Osteoblast (primary cell): ENCODE results near the gene CUTA. TPM values are rescaled to one million over a fixed set of nuclear protein-coding genes. Genes with fewer than 3 reads are reported as not detected.

Experiments used
- DNase-seq: peaks from one replicate; pipeline ENCODE4 v3.0.0; 2011; ENCODE audit warnings: low spot score, mixed read lengths; ENCODE audit not compliant: insufficient read length; ENCODE audit errors: missing footprints
- H2AFZ ChIP-seq: 2 replicates; pipeline ENCODE4 v1.6.0; 2011; ENCODE audit warnings: mild to moderate bottlenecking, low read length
- H3K27ac ChIP-seq: 2 replicates; pipeline ENCODE4 v1.5.1; 2011; ENCODE audit warnings: mild to moderate bottlenecking, low read depth, low read length, moderate library complexity
- H3K27me3 ChIP-seq: 2 replicates; pipeline ENCODE4 v1.6.0; 2012; ENCODE audit warnings: mild to moderate bottlenecking, control low read depth, inconsistent platforms, low read length, moderate library complexity; ENCODE audit not compliant: insufficient read depth
- H3K36me3 ChIP-seq: 2 replicates; pipeline ENCODE4 v1.5.1; 2011; ENCODE audit warnings: mild to moderate bottlenecking, low read length, control low read depth, moderate library complexity; ENCODE audit not compliant: insufficient read depth
- H3K4me1 ChIP-seq: 2 replicates; pipeline ENCODE4 v1.5.1; 2011; ENCODE audit warnings: mild to moderate bottlenecking, low read length, control low read depth, moderate library complexity; ENCODE audit not compliant: insufficient read depth
- H3K4me2 ChIP-seq: 2 replicates; pipeline ENCODE4 v1.6.0; 2011; ENCODE audit warnings: mild to moderate bottlenecking, low read length; ENCODE audit not compliant: insufficient read depth
- H3K4me3 ChIP-seq: fragments of 200-600 bp; sonication (generic); 3 replicates; pipeline ENCODE4 v1.5.1; 2012; ENCODE audit warnings: mild to moderate bottlenecking, low read length, inconsistent platforms; ENCODE audit not compliant: insufficient read depth
- H3K79me2 ChIP-seq: 2 replicates; pipeline ENCODE4 v1.6.0; 2012; ENCODE audit warnings: mild to moderate bottlenecking, low read length, control low read depth, inconsistent platforms; ENCODE audit not compliant: insufficient read depth
- H3K9me3 ChIP-seq: 2 replicates; pipeline ENCODE4 v1.5.1; 2011; ENCODE audit warnings: low read depth, low read length, control low read depth
- H4K20me1 ChIP-seq: 2 replicates; pipeline ENCODE4 v1.6.0; 2012; ENCODE audit warnings: mild to moderate bottlenecking, low read length, control low read depth; ENCODE audit not compliant: insufficient read depth
- total RNA-seq: library from RNA; depleted of rRNA; stranded (reverse); fragments of >200 nt; gene quantifications from 2 replicates; pipeline ENCODE4 v1.2.3, GENCODE V29; 2012
- TF ChIP-seq, protein P1 (sequence below): IDR thresholded peaks from 2 replicates; pipeline ENCODE4 v1.5.1; 2011; ENCODE audit warnings: mild to moderate bottlenecking, low read depth, low read length, moderate library complexity; ENCODE audit errors: extremely low read depth

Gene CUTA
- total RNA-seq, 1 donor, result 122 TPM

DNA sequence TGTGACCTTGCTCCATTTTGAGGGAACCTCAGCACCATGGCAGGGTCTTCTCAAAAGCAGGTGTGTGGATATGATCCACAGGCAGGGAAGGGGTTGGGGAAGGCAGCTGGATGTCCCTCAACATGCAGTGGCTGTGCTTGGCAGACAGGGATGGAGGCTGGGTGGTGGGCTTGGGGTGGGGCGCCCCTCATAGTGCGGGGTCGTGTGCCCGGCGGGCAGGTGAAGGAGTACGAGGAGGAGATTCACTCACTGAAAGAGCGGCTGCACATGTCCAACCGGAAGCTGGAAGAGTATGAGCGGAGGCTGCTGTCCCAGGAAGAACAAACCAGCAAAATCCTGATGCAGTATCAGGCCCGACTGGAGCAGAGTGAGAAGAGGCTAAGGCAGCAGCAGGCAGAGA, 28.4 kb upstream of the CUTA start:
- no peaks in the 10 kb centered on the region for H3K27me3 ChIP-seq

GRCh38 chr6:33445119-33445603, 27.3 kb upstream of the CUTA start:
- Histone ChIP-seq H3K27ac (no peak overlapping the region), H3K79me2 (no peaks in the 10 kb centered on the region), H3K36me3 (peaks cover 65% of the 10 kb centered on the region), H3K9me3 (no peaks in the 10 kb centered on the region), H3K4me3 (no peak overlapping the region), H3K27me3 (no peaks in the 10 kb centered on the region), H2AFZ (no peak overlapping the region), H4K20me1 (peaks cover 7% of the 10 kb centered on the region), H3K4me2 (no peak overlapping the region), H3K4me1 (no peaks in the 10 kb centered on the region)
- TF ChIP-seq, protein P1, sequence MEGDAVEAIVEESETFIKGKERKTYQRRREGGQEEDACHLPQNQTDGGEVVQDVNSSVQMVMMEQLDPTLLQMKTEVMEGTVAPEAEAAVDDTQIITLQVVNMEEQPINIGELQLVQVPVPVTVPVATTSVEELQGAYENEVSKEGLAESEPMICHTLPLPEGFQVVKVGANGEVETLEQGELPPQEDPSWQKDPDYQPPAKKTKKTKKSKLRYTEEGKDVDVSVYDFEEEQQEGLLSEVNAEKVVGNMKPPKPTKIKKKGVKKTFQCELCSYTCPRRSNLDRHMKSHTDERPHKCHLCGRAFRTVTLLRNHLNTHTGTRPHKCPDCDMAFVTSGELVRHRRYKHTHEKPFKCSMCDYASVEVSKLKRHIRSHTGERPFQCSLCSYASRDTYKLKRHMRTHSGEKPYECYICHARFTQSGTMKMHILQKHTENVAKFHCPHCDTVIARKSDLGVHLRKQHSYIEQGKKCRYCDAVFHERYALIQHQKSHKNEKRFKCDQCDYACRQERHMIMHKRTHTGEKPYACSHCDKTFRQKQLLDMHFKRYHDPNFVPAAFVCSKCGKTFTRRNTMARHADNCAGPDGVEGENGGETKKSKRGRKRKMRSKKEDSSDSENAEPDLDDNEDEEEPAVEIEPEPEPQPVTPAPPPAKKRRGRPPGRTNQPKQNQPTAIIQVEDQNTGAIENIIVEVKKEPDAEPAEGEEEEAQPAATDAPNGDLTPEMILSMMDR, result no peak
- DNase-seq, result peak; percentile 67

More for the DNA sequence above, 28.4 kb upstream of the CUTA start:
- no peak overlapping the region for H3K27ac ChIP-seq
- no peaks in the 10 kb centered on the region for H3K9me3 ChIP-seq
- no peaks in the 10 kb centered on the region for H3K79me2 ChIP-seq
- no peaks in the 10 kb centered on the region for H3K4me1 ChIP-seq
- H4K20me1 ChIP-seq, result peaks cover 7% of the 10 kb centered on the region
- peaks cover 65% of the 10 kb centered on the region for H3K36me3 ChIP-seq
- H3K4me3 ChIP-seq, result no peak overlapping the region
- TF ChIP-seq, protein P1, result no peak
- no peak overlapping the region for H3K4me2 ChIP-seq
- no peak for DNase-seq
- no peak overlapping the region for H2AFZ ChIP-seq

DNA sequence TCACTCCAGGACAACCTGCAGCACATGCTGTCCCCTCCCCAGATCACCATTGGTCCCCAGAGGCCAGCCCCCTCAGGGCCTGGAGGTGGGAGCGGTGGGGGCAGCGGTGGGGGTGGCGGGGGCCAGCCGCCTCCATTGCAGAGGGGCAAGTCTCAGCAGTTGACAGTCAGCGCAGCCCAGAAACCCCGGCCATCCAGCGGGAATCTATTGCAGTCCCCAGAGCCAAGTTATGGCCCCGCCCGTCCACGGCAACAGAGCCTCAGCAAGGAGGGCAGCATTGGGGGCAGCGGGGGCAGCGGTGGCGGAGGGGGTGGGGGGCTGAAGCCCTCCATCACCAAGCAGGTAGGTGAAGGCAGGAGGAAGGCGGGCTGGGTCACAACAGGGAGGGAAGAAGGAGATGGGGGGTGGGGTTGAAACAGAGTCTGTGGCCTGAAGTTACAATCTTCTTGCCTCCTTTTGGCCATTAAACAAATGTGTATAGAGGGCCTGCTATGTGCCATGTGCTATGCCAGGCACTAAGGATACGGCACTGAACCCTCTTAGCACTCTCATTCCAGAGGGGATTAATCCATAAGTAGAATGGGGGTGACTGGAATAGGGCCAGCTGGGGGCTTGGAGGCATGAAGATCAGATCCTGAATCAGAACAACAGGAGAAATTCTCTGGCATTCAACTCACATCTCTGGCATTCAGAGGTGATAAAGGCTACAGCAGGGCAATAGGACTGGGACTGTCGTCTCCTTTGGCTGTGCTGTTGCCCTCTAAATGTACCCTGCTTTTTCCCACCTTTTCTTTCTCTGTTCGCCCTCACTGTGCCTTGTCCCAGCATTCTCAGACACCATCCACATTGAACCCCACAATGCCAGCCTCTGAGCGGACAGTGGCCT, 26.0 kb upstream of the CUTA start:
- Histone ChIP-seq H3K36me3 (peaks cover 65% of the 10 kb centered on the region), H2AFZ (no peak overlapping the region), H3K79me2 (no peaks in the 10 kb centered on the region), H3K4me1 (peaks cover 3% of the 10 kb centered on the region), H3K9me3 (no peaks in the 10 kb centered on the region), H4K20me1 (peaks cover 7% of the 10 kb centered on the region), H3K27me3 (no peaks in the 10 kb centered on the region), H3K27ac (no peak overlapping the region), H3K4me2 (no peak overlapping the region), H3K4me3 (no peak overlapping the region)
- TF ChIP-seq, protein P1, result no peak
- peak; percentile 26 for DNase-seq

DNA sequence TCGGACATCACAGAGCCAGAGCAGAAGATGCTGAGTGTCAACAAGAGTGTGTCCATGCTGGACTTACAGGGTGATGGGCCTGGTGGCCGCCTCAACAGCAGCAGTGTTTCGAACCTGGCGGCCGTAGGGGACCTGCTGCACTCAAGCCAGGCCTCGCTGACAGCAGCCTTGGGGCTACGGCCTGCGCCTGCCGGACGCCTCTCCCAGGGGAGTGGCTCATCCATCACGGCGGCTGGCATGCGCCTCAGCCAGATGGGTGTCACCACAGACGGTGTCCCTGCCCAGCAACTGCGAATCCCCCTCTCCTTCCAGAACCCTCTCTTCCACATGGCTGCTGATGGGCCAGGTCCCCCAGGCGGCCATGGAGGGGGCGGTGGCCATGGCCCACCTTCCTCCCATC, 25.1 kb upstream of the CUTA start:
- peak; percentile 47 for DNase-seq
- H3K9me3 ChIP-seq, result no peaks in the 10 kb centered on the region
- peaks cover 3% of the 10 kb centered on the region for H3K4me1 ChIP-seq
- no peak overlapping the region for H3K27ac ChIP-seq
- no peaks in the 10 kb centered on the region for H3K79me2 ChIP-seq
- H4K20me1 ChIP-seq, result peaks cover 7% of the 10 kb centered on the region
- H2AFZ ChIP-seq, result no peak overlapping the region
- TF ChIP-seq, protein P1, result no peak
- no peaks in the 10 kb centered on the region for H3K27me3 ChIP-seq
- H3K4me3 ChIP-seq, result no peak overlapping the region
- peaks cover 66% of the 10 kb centered on the region for H3K36me3 ChIP-seq
- no peak overlapping the region for H3K4me2 ChIP-seq
